ENCODE measurements around the gene SENP1. TPM values are rescaled to one million over a fixed set of nuclear protein-coding genes. Genes with fewer than 3 reads are reported as not detected.

SENP1 gene
- total RNA-seq, 1 experiment from 2014 or later: 17.7 TPM

- BruUV-seq (replicated peaks): no TSS peak
- CTCF ChIA-PET: no interaction called here
- H3K36me3 Mint-ChIP-seq (ENCODE audit: insufficient read depth, unreplicated experiment): peaks cover 4% of the 10 kb centered on the region
Observed at GRCh38 chr12:48070731-48071130, 35.1 kb downstream of the SENP1 start.

GRCh38 chr12:48070033-48070432 is 35.8 kb downstream of the SENP1 start:
- Mint-ChIP-seq H3K36me3 (ENCODE audit: insufficient read depth, unreplicated experiment) (peaks cover 4% of the 10 kb centered on the region), H3K9me3 (ENCODE audit: low read depth, unreplicated experiment) (no peaks in the 10 kb centered on the region), H3K27me3 (ENCODE audit: unreplicated experiment) (no peaks in the 10 kb centered on the region), H3K4me1 (ENCODE audit: low read depth, unreplicated experiment) (no peaks in the 10 kb centered on the region), H3K4me3 (ENCODE audit: low read depth, unreplicated experiment) (no peak overlapping the region), H3K27ac (ENCODE audit: unreplicated experiment) (no peak overlapping the region)
- TF ChIP-seq, protein P1, sequence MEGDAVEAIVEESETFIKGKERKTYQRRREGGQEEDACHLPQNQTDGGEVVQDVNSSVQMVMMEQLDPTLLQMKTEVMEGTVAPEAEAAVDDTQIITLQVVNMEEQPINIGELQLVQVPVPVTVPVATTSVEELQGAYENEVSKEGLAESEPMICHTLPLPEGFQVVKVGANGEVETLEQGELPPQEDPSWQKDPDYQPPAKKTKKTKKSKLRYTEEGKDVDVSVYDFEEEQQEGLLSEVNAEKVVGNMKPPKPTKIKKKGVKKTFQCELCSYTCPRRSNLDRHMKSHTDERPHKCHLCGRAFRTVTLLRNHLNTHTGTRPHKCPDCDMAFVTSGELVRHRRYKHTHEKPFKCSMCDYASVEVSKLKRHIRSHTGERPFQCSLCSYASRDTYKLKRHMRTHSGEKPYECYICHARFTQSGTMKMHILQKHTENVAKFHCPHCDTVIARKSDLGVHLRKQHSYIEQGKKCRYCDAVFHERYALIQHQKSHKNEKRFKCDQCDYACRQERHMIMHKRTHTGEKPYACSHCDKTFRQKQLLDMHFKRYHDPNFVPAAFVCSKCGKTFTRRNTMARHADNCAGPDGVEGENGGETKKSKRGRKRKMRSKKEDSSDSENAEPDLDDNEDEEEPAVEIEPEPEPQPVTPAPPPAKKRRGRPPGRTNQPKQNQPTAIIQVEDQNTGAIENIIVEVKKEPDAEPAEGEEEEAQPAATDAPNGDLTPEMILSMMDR (IDR thresholded peaks at IDR 0.05; ENCODE audit: unreplicated experiment): no peak
- no peak for DNase-seq
- intact Hi-C loops (cut with micrococcal nuclease; ENCODE audit: unreplicated experiment): no loop called here
- CTCF ChIA-PET: no interaction called here
- no TSS peak for BruUV-seq (replicated peaks)

More at GRCh38 chr12:48070731-48071130, 35.1 kb downstream of the SENP1 start:
- Mint-ChIP-seq H3K4me1 (ENCODE audit: low read depth, unreplicated experiment) (no peaks in the 10 kb centered on the region), H3K4me3 (ENCODE audit: low read depth, unreplicated experiment) (no peak overlapping the region), H3K27me3 (ENCODE audit: unreplicated experiment) (no peaks in the 10 kb centered on the region), H3K9me3 (ENCODE audit: low read depth, unreplicated experiment) (no peaks in the 10 kb centered on the region), H3K27ac (ENCODE audit: unreplicated experiment) (no peak overlapping the region)
- intact Hi-C loops (cut with micrococcal nuclease; ENCODE audit: unreplicated experiment): no loop called here
- no peak for DNase-seq
- TF ChIP-seq, protein P1 (IDR thresholded peaks at IDR 0.05; ENCODE audit: unreplicated experiment): no peak

DNA sequence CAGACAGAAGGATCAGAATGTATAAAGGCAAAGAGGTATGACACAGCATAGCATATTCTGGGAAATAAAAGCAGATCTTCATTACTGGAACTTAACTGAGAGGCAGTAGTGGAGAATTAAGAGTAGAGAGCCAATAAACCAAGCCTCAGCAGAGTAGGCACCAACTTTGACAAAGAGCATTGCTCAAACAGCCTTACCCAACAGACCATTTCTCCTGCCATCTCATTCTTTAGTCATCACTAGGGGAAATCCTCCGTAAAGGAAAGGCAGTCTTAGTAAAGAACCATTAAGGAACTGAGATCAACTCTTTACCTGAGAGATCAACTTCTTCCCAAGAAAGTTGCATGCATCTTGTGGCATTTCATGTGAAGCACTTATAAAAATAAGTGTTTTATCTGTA is 36.6 kb downstream of the SENP1 start:
- peaks cover 4% of the 10 kb centered on the region for H3K36me3 Mint-ChIP-seq (ENCODE audit: insufficient read depth, unreplicated experiment)
- DNase-seq: no peak

DNA sequence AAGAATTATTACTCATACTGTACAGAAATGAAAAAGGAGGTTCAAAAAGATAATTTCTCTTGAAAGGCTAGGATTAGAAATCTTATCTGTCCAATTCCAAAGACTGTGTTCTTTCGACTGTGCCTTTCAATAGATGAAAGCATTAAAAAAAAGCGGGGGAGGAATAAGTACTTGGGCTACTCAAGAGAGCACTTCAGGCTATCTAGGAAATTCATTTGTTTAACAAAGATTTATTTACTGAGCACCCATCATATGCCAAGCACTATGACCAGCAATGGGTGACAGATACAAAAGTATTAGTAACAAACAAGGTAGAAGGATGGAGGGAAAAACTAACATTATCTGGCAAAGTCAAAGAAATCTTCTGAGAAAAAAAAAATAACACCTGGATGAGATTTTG is 37.4 kb downstream of the SENP1 start:
- H3K4me1 Mint-ChIP-seq (ENCODE audit: low read depth, unreplicated experiment): no peaks in the 10 kb centered on the region
- no peaks in the 10 kb centered on the region for H3K27me3 Mint-ChIP-seq (ENCODE audit: unreplicated experiment)
- intact Hi-C loops (cut with micrococcal nuclease; ENCODE audit: unreplicated experiment): no loop called here
- no peak overlapping the region for H3K4me3 Mint-ChIP-seq (ENCODE audit: low read depth, unreplicated experiment)
- DNase-seq: no peak
- no peak overlapping the region for H3K27ac Mint-ChIP-seq (ENCODE audit: unreplicated experiment)
- peaks cover 4% of the 10 kb centered on the region for H3K36me3 Mint-ChIP-seq (ENCODE audit: insufficient read depth, unreplicated experiment)
- CTCF ChIA-PET: no interaction called here
- H3K9me3 Mint-ChIP-seq (ENCODE audit: low read depth, unreplicated experiment): no peaks in the 10 kb centered on the region
- TF ChIP-seq, protein P1 (IDR thresholded peaks at IDR 0.05; ENCODE audit: unreplicated experiment): no peak
- BruUV-seq (replicated peaks): no TSS peak

More for the DNA sequence above, 36.6 kb downstream of the SENP1 start:
- Mint-ChIP-seq H3K4me1 (ENCODE audit: low read depth, unreplicated experiment) (no peaks in the 10 kb centered on the region), H3K4me3 (ENCODE audit: low read depth, unreplicated experiment) (no peak overlapping the region), H3K27me3 (ENCODE audit: unreplicated experiment) (no peaks in the 10 kb centered on the region), H3K27ac (ENCODE audit: unreplicated experiment) (no peak overlapping the region), H3K9me3 (ENCODE audit: low read depth, unreplicated experiment) (no peaks in the 10 kb centered on the region)
- intact Hi-C loops (cut with micrococcal nuclease; ENCODE audit: unreplicated experiment): no loop called here
- CTCF ChIA-PET: interaction anchor here (0.7 kb wide), 1 partner anchor 1555 kb away, joined by 8 read pairs; no protein-coding TSS in a partner anchor
- TF ChIP-seq, protein P1 (IDR thresholded peaks at IDR 0.05; ENCODE audit: unreplicated experiment): no peak
- no TSS peak for BruUV-seq (replicated peaks)
